HepG2 (cell line): ENCODE measurements around the gene VKORC1. TPM values are rescaled to one million over a fixed set of nuclear protein-coding genes. Genes with fewer than 3 reads are reported as not detected.
A peak's percentile ranks its signal among the peaks of the same experiment; 100 is the strongest.

ENCODE experiments used
- ATAC-seq: fragments of 200-7000 bp; cut with Tn5 transposase; 3 replicates; pipeline ENCODE4 v1.9.1; 2020; ENCODE audit warnings: mild to moderate bottlenecking, moderate library complexity
- BruUV-seq: library from RNA; stranded (reverse); fragments of 400-500 nt; replicated peaks from 2 replicates; lab custom pipeline; 2021; lab: Mats Ljungman, UMichigan
- CTCF ChIA-PET: fragments of 300-600 bp; formaldehyde crosslinking; extraction: SDS; loops from one replicate; lab custom pipeline; 2021; ENCODE audit warnings: low total read pairs, inconsistent platforms, low intra/inter-chr PET ratio; lab: Yijun Ruan, JAX
- POLR2A ChIA-PET: fragments of 350-600 bp; sonication (Branson Sonifier 250); formaldehyde crosslinking; loops from one replicate; lab custom pipeline; 2020; ENCODE audit warnings: antibody characterized with exemption, inconsistent platforms; lab: Yijun Ruan, JAX
- DNase-seq: peaks from one replicate; pipeline ENCODE4 v3.0.0-alpha.2; 2015; ENCODE audit warnings: low spot score
- FAIRE-seq: peaks from 3 replicates; lab custom pipeline; 2011; peaks lifted over from hg19 to GRCh38; lab: Jason Lieb, UNC
- H2AFZ ChIP-seq: one replicate; pipeline ENCODE4 v1.6.1; 2011; ENCODE audit warnings: low read length, inconsistent platforms
- H3K27ac ChIP-seq: fragments of 300-600 bp; 3 replicates; pipeline ENCODE4 v1.8.0; 2011; ENCODE audit warnings: mixed run types, mild to moderate bottlenecking, mixed read lengths, low read length, inconsistent platforms; ENCODE audit not compliant: insufficient read depth; ENCODE audit errors: extremely low read length
- H3K27me3 ChIP-seq, 2 experiments: fragments of 200-600 bp in 1 of 2; 2 replicates in 1 of 2; 3 replicates in 1 of 2; pipeline versions ENCODE4 v1.6.0 to v1.8.0; 2011; ENCODE audit warnings: low read length in 2 of 2, mild to moderate bottlenecking in 2 of 2, moderate library complexity in 2 of 2, inconsistent platforms in 1 of 2; ENCODE audit not compliant: insufficient read depth in 2 of 2, control insufficient read depth in 1 of 2
- H3K36me3 ChIP-seq, 2 experiments: fragments of 200-600 bp in 1 of 2; replicated peaks in 1 of 2; 2 replicates in 1 of 2; 3 replicates in 1 of 2; pipeline versions ENCODE4 v1.5.1 to v1.8.0; 2011; ENCODE audit warnings: low read length in 2 of 2, inconsistent platforms in 1 of 2; ENCODE audit not compliant: insufficient read depth in 2 of 2, control insufficient read depth in 1 of 2
- H3K4me1 ChIP-seq: 2 replicates; pipeline ENCODE4 v1.5.1; 2012; ENCODE audit warnings: low read length, inconsistent platforms; ENCODE audit not compliant: insufficient read depth
- H3K4me2 ChIP-seq: 2 replicates; pipeline ENCODE4 v1.6.0; 2011; ENCODE audit warnings: low read depth, low read length, inconsistent platforms
- H3K4me3 ChIP-seq, 3 experiments: fragments of 200-600 bp in 1 of 3; sonication (generic), shearing (Covaris generic) in 1 of 3; replicated peaks in 1 of 3; 2 replicates each; pipeline ENCODE4 v1.5.1; 2011 to 2016; ENCODE audit warnings: low read length in 3 of 3, inconsistent platforms in 2 of 3, low read depth in 2 of 3, mild to moderate bottlenecking in 2 of 3, control low read depth in 1 of 3, mixed read lengths in 1 of 3; ENCODE audit not compliant: insufficient read depth in 1 of 3
- H3K79me2 ChIP-seq: one replicate; pipeline ENCODE4 v1.6.1; 2011; ENCODE audit warnings: low read length, inconsistent platforms; ENCODE audit not compliant: insufficient read depth
- H3K9ac ChIP-seq: 2 replicates; pipeline ENCODE4 v1.6.0; 2011; ENCODE audit warnings: mild to moderate bottlenecking, low read depth, low read length, inconsistent platforms; ENCODE audit not compliant: insufficient read depth
- H3K9me3 ChIP-seq: 2 replicates; pipeline ENCODE4 v1.5.1; 2012; ENCODE audit warnings: mild to moderate bottlenecking, low read length
- H4K20me1 ChIP-seq: 2 replicates; pipeline ENCODE4 v1.6.0; 2011; ENCODE audit warnings: inconsistent platforms, mild to moderate bottlenecking, low read length, moderate library complexity; ENCODE audit not compliant: insufficient read depth
- HNRNPLL ChIP-seq: fragments of 200-400 bp; formaldehyde crosslinking; IDR thresholded peaks from 2 replicates; pipeline ENCODE4 v1.6.1; 2017; ENCODE audit warnings: mild to moderate bottlenecking, low read depth, low read length; ENCODE audit not compliant: poor library complexity, severe bottlenecking
- ZNF530 ChIP-seq: sonication (generic); formaldehyde crosslinking; IDR thresholded peaks from 2 replicates; pipeline ENCODE4 v1.5.0; 2020; ENCODE audit warnings: low read depth, mild to moderate bottlenecking, missing genetic modification reagents
- WGBS: methylation state at CpG from one replicate; pipeline ENCODE4 v1.1.6; 2017; ENCODE audit warnings: low lambda C conversion rate; 5-methylcytosine and 5-hydroxymethylcytosine counted together
- in situ Hi-C: cut with HindIII; loops from 2 replicates; pipeline ENCODE4 v1.10.0; 2017; ENCODE audit warnings: low pct_unique_long_range_greater_than_20kb; ENCODE audit not compliant: extremely low pct_ligation_motif_present
- intact Hi-C: fragments of 100-400 bp; cut with micrococcal nuclease; formaldehyde crosslinking; loops from one replicate; pipeline ENCODE4 v1.10.0; 2022; ENCODE audit not compliant: unreplicated experiment
- polyA plus RNA-seq, 8 experiments: library from polyadenylated mRNA; depleted of rRNA in 3 of 8; stranded (reverse) in 7 of 8; unstranded in 1 of 8; fragments of >200 nt; fragmentation: Illumina TruSeq in 4 of 8; extraction: Trizol in 4 of 8; gene quantifications; 2 replicates each; pipeline versions ENCODE4 v1.2.1 to v1.2.3, GENCODE V29; 2011 to 2016; ENCODE audit warnings: low read depth in 4 of 8, missing spikeins in 1 of 8, mixed read lengths in 1 of 8; ENCODE audit not compliant: insufficient read depth in 1 of 8
- total RNA-seq, 5 experiments: library from RNA; depleted of rRNA; stranded (reverse); fragments of >200 nt; fragmentation: Illumina TruSeq; extraction: Trizol; gene quantifications; 2 replicates each; pipeline ENCODE4 v1.2.3, GENCODE V29; 2016; ENCODE audit warnings: low read depth in 1 of 5
- TF ChIP-seq, protein P1 (sequence below): sonication (generic); formaldehyde crosslinking; IDR thresholded peaks from 2 replicates; pipeline ENCODE4 v1.4.0; 2020; ENCODE audit warnings: low read depth, missing genetic modification reagents
- TF ChIP-seq, protein P2 (sequence below): sonication (generic); formaldehyde crosslinking; IDR thresholded peaks from 2 replicates; pipeline ENCODE4 v1.5.1; 2020; ENCODE audit warnings: mild to moderate bottlenecking, missing genetic modification reagents, moderate library complexity

Gene VKORC1
- total and polyA plus RNA-seq, 2 of the 13 experiments (the other 11 are each of a cell fraction or from before 2014, with no cell fraction given) = 141 to 615 TPM

DNA sequence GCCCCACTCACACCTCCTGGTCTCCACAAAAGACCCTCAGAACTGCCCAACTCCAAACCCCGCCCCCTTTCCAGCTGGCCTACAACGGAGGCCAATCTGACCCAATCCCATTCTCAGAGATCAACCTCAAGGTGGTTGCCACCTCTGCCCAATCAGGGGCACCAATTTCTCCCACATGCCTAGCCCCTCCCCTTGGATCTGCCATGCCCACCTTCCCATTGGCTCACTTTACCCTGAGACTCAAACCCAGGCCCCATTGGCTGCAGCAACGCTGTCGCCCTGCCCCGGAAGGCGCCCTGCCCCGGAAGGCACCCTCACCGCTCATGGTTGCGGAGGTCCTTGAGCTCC is 31.1 kb downstream of the VKORC1 start (continued):
- TF ChIP-seq, protein P1, sequence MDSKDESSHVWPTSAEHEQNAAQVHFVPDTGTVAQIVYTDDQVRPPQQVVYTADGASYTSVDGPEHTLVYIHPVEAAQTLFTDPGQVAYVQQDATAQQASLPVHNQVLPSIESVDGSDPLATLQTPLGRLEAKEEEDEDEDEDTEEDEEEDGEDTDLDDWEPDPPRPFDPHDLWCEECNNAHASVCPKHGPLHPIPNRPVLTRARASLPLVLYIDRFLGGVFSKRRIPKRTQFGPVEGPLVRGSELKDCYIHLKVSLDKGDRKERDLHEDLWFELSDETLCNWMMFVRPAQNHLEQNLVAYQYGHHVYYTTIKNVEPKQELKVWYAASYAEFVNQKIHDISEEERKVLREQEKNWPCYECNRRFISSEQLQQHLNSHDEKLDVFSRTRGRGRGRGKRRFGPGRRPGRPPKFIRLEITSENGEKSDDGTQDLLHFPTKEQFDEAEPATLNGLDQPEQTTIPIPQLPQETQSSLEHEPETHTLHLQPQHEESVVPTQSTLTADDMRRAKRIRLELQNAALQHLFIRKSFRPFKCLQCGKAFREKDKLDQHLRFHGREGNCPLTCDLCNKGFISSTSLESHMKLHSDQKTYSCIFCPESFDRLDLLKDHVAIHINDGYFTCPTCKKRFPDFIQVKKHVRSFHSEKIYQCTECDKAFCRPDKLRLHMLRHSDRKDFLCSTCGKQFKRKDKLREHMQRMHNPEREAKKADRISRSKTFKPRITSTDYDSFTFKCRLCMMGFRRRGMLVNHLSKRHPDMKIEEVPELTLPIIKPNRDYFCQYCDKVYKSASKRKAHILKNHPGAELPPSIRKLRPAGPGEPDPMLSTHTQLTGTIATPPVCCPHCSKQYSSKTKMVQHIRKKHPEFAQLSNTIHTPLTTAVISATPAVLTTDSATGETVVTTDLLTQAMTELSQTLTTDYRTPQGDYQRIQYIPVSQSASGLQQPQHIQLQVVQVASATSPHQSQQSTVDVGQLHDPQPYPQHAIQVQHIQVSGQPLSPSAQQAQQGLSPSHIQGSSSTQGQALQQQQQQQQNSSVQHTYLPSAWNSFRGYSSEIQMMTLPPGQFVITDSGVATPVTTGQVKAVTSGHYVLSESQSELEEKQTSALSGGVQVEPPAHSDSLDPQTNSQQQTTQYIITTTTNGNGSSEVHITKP (CRISPR knock-in tag) = no peak

DNA sequence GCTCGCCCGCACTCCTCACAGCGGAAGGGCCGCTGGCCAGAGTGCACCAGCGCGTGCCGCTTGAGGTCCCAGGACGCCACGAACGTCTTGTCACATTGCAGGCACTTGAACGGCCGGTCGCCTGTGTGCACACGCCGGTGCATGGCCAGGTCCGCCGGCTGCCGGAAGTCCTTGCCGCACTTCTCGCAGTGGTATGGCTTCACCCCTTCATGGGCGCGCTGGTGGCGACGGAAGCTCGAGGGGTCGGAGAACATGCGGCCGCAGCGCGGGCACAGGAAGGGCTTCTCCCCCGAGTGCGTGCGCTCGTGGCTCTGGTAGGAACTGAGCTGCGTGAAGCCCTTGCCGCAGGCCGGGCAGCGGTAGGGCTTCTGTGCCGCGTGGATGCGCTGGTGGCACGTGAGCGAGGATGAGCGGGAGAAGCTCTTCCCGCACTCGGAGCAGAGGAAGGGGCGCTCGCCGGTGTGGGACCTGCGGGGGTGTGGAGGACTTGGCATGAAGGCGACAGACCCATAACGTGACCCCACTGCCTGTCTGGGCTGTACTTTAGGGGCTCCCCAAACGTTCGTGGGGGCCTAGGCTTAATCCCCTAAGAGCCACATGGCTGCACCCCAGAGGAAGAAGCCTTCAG is 32.7 kb downstream of the VKORC1 start:
- POLR2A ChIA-PET = no interaction called here
- peaks cover 14 to 25% of the 10 kb centered on the region in 2 experiments; a peak in 4 of 5 replicates for H3K36me3 ChIP-seq
- WGBS = 97% methylated on average over 54 of the region's 54 CpGs
- no peak for ATAC-seq
- in situ Hi-C loops = no loop called here
- no peak overlapping the region for H2AFZ ChIP-seq
- CTCF ChIA-PET = no interaction called here
- no peaks in the 10 kb centered on the region for H3K9me3 ChIP-seq
- no peak for DNase-seq
- FAIRE-seq = no peak
- H3K27ac ChIP-seq = no peak overlapping the region
- H3K4me3 ChIP-seq = no peak overlapping the region
- no peaks in the 10 kb centered on the region for H3K27me3 ChIP-seq
- no peaks in the 10 kb centered on the region for H3K4me1 ChIP-seq
- H4K20me1 ChIP-seq = no peaks in the 10 kb centered on the region
- intact Hi-C loops = no loop called here
- no TSS peak for BruUV-seq
- no peak overlapping the region for H3K9ac ChIP-seq
- TF ChIP-seq HNRNPLL (peak; percentile 9), ZNF530 (CRISPR knock-in tag) (no peak)
- TF ChIP-seq, protein P2, sequence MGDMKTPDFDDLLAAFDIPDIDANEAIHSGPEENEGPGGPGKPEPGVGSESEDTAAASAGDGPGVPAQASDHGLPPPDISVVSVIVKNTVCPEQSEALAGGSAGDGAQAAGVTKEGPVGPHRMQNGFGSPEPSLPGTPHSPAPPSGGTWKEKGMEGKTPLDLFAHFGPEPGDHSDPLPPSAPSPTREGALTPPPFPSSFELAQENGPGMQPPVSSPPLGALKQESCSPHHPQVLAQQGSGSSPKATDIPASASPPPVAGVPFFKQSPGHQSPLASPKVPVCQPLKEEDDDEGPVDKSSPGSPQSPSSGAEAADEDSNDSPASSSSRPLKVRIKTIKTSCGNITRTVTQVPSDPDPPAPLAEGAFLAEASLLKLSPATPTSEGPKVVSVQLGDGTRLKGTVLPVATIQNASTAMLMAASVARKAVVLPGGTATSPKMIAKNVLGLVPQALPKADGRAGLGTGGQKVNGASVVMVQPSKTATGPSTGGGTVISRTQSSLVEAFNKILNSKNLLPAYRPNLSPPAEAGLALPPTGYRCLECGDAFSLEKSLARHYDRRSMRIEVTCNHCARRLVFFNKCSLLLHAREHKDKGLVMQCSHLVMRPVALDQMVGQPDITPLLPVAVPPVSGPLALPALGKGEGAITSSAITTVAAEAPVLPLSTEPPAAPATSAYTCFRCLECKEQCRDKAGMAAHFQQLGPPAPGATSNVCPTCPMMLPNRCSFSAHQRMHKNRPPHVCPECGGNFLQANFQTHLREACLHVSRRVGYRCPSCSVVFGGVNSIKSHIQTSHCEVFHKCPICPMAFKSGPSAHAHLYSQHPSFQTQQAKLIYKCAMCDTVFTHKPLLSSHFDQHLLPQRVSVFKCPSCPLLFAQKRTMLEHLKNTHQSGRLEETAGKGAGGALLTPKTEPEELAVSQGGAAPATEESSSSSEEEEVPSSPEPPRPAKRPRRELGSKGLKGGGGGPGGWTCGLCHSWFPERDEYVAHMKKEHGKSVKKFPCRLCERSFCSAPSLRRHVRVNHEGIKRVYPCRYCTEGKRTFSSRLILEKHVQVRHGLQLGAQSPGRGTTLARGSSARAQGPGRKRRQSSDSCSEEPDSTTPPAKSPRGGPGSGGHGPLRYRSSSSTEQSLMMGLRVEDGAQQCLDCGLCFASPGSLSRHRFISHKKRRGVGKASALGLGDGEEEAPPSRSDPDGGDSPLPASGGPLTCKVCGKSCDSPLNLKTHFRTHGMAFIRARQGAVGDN (CRISPR knock-in tag) = peak; percentile 13; the same call in 1 of the 2 replicates
- no peak overlapping the region for H3K4me2 ChIP-seq
- H3K79me2 ChIP-seq = peaks cover 7% of the 10 kb centered on the region
